Fibroblast of mammary gland (primary cell): ENCODE measurements around the gene GSN.

Experiments used
- DNase-seq: peaks from one replicate; pipeline ENCODE4 v3.0.0-alpha.2; 2010; ENCODE audit warnings: low read depth
- H3K4me3 ChIP-seq: 2 replicates; pipeline ENCODE4 v1.5.1; 2011; ENCODE audit warnings: low read depth, mild to moderate bottlenecking, low read length, moderate library complexity; ENCODE audit not compliant: control insufficient read depth
- TF ChIP-seq, protein P1 (sequence below): conservative IDR thresholded peaks from 2 replicates; pipeline ENCODE4 v1.5.1; 2011; ENCODE audit warnings: low read depth, low read length, inconsistent platforms; ENCODE audit not compliant: control insufficient read depth, insufficient read depth

The GSN gene

GRCh38 chr9:121360601-121361374 is 92.8 kb downstream of the GSN start:
- peak; percentile 88 for DNase-seq
- TF ChIP-seq, protein P1, sequence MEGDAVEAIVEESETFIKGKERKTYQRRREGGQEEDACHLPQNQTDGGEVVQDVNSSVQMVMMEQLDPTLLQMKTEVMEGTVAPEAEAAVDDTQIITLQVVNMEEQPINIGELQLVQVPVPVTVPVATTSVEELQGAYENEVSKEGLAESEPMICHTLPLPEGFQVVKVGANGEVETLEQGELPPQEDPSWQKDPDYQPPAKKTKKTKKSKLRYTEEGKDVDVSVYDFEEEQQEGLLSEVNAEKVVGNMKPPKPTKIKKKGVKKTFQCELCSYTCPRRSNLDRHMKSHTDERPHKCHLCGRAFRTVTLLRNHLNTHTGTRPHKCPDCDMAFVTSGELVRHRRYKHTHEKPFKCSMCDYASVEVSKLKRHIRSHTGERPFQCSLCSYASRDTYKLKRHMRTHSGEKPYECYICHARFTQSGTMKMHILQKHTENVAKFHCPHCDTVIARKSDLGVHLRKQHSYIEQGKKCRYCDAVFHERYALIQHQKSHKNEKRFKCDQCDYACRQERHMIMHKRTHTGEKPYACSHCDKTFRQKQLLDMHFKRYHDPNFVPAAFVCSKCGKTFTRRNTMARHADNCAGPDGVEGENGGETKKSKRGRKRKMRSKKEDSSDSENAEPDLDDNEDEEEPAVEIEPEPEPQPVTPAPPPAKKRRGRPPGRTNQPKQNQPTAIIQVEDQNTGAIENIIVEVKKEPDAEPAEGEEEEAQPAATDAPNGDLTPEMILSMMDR: no peak
- no peak overlapping the region for H3K4me3 ChIP-seq

DNA sequence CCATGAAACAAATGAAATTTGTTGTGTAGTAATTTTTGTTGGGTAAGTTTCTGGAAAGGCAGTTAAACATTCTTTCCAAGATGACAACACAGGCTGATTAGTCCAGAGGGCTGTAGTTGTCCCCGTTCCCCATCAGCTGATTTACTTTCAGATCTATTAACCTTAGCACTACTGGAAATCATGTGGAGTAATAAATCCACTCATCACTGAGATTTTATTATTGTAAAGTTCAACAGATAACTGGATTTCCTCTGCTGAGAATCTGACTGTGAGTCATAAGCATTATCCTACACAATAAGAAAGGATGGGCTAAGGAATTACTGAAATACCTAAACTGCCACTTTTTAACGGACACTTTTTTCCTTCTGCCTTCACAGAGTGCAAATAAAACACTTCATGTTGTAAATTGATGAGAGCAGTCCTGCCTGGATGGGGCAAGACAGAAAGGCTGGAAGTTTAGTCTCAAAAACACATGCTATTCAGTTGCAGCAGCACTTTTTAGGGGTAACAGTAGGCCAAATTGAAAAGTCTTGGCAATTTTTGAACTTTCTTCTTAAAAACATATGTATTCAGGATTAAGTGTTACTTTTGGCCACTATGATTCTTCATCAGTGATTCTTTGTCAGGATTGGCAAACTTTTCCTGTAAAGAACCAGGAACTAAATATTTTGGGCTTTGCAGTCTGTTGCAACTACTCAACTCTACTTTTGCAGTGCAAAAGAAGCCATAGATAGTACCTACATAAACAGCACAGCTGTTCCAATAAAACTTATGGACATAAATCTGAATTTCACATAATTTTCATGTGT is 95.1 kb downstream of the GSN start:
- TF ChIP-seq, protein P1: no peak
- no peak overlapping the region for H3K4me3 ChIP-seq
- DNase-seq: peak; percentile 95

GRCh38 chr9:121363622-121363961 is 95.6 kb downstream of the GSN start:
- TF ChIP-seq, protein P1: no peak
- H3K4me3 ChIP-seq: no peak overlapping the region
- no peak for DNase-seq

DNA sequence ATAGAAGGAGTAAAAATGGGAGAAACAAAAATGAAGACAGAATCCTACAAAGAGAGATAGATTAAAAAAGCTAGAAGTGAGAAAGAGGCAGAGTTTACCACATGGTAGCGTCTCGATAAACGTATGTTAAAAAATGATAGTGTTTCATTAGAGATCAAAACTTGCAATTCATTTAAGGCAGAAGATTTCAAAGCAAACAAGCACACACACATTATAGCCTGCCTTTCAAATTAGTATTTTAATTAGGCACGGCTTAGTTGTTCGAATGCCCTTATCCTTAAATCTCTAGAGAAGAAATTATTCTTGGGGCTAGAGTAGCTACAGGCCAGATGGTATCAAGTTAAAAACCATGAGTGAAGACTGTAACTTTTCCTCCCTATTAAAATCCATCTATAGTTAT is 96.1 kb downstream of the GSN start:
- H3K4me3 ChIP-seq: no peak overlapping the region
- no peak for DNase-seq
- TF ChIP-seq, protein P1: no peak

DNA sequence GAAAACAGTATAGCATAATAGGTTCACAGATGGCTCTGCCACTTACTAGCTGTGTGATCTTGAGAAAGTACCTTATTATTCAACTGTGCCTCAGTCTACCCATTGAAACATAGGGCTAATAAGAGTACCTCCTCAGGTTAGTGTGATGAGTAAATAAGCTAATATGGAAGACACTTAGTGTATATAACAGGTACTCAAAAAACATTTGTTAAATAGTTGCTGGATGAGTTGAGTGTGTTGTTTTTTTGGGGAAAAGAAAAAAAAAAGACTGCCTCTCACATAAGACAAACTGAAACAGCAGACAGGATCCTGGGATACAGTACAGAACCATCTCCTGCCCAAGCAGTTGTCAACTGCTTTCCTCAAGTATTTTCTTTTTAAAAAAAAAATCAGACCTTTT is 96.9 kb downstream of the GSN start:
- no peak overlapping the region for H3K4me3 ChIP-seq
- TF ChIP-seq, protein P1: no peak
- DNase-seq: no peak

- no peak for DNase-seq
- no peak overlapping the region for H3K4me3 ChIP-seq
- TF ChIP-seq, protein P1: no peak
Measured at GRCh38 chr9:121365564-121365963, 97.6 kb downstream of the GSN start.
